GM19324 (cell line): ENCODE measurements around the gene FFAR1.

Experiments used
- ATAC-seq: cut with Tn5 transposase; IDR thresholded peaks from one replicate; pipeline ENCODE4 v1.9.1; 2021; ENCODE audit warnings: mild to moderate bottlenecking, moderate library complexity; ENCODE audit not compliant: unreplicated experiment, low FRiP score

FFAR1 gene, protein sequence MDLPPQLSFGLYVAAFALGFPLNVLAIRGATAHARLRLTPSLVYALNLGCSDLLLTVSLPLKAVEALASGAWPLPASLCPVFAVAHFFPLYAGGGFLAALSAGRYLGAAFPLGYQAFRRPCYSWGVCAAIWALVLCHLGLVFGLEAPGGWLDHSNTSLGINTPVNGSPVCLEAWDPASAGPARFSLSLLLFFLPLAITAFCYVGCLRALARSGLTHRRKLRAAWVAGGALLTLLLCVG (N-terminal part only)

DNA sequence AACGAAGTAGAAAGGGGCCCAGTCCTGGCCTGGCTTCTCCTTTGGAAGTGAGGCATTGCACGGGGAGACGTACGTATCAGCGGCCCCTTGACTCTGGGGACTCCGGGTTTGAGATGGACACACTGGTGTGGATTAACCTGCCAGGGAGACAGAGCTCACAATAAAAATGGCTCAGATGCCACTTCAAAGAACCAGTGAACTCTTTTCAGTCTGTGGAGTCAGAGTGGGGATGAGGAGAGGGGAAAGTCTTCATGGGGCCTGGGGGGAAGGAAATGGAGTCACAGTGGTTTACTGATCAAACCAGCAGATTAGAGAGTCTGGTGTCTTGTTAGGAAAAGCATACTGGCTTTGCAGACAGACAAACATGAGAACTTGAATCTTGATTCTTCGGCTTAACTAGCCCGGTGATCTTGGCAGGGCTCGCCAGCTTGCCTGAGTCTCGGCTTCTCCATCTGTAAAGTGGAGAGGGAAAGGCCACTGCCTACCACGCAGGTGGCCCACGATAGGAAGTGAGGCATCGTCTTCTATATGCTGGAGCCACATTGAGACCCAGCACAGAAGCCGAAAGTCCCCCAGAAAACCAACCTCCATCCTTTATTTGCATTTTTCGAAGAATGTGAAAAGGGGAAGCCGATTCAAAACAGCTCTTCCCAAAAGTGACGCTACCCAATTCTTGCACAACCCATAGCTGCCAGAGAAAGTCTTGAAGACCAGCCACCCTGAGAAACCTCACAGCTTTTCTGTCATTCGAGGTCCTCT lies at the start of gene FFAR1:
TSS of gene FFAR1 (plus strand) at position 732 of the 759 bp plus-strand sequence. CDS start 3,650 bp downstream, outside the sequence.
- peak; percentile 70 for ATAC-seq

DNA sequence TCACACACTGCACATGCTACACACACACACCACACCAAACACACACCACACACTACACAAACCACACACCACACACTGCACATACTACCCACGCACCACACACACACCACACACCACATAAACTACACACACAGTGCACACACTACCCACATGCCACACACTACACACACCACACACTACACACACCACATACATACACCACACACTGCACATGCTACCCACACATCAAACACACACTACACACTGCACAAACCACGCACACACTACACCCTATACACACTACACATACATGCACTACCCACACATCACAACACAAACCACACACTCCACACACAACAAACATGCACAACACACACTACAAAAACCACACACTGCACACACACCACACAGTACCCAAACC lies 49.8 kb upstream of the FFAR1 start:
- ATAC-seq = no peak

DNA sequence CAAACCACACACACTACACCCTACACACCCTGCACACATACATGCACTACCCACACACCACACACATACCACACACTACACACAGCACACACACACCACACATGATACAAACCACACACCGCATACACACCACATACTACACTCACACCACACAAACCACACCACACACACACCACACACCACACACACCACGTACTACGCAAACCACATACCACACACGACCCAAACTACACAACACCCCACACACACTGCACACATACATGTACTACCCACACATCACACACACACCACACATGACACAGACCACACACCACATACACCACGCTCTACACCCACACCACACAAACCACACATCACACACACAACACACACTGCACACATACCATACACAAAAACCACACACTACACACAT lies 49.1 kb upstream of the FFAR1 start:
- ATAC-seq = no peak

DNA sequence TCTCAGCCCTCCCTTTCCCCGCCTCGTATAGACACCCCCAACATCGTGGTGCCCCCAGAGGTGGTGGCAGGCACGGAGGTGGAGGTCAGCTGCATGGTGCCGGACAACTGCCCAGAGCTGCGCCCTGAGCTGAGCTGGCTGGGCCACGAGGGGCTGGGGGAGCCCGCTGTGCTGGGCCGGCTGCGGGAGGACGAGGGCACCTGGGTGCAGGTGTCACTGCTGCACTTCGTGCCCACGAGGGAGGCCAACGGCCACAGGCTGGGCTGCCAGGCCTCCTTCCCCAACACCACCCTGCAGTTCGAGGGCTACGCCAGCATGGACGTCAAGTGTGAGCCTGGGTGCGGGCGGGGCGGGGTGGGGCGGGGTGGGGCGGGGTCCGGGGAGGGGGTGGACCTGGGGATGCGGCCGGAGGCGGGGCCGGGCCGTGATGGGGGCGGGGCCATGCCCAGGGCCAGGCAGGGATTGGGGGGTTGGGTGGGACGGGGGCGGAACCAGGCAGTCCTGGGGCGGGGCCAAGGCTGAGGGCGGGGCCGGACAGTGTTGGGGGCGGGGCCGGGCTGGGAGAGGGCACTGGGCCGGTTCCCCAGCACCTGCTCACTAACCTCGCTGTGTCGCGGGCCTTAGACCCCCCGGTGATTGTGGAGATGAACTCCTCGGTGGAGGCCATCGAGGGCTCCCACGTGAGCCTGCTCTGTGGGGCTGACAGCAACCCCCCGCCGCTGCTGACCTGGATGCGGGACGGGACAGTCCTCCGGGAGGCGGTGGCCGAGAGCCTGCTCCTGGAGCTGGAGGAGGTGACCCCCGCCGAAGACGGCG lies 48.0 kb upstream of the FFAR1 start:
- no peak for ATAC-seq

DNA sequence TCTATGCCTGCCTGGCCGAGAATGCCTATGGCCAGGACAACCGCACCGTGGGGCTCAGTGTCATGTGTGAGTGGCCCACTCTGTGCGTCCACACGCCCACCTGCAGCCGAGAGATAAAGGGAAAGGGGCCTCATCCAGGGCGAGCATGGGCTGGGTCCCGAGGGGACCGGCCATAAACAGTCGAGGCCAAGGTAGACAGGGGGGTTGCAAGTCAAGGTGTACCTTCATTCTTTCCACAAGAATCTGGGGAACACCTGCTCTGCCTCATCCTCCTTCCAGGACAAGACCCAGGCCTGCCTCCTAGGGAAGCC lies 47.4 kb upstream of the FFAR1 start:
- no peak for ATAC-seq

DNA sequence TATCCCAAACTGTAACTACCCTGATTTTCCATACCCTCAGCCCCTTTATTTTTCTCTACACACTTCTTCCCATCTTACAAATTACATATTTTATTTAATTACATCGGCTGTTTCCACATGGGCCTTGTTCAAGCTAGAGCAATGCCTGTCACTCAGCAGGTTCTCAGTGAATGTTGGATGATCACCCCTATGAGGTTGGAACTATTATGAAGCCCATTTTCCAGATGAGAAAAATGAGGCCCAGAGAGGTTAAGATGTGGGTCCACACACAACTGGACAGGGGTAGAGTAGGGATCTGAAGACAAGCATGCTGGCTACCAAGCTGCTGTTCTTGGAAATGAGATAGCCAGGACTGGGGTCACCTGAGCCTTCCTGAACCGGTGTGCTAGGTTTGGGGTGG lies 45.7 kb upstream of the FFAR1 start:
- ATAC-seq = no peak

DNA sequence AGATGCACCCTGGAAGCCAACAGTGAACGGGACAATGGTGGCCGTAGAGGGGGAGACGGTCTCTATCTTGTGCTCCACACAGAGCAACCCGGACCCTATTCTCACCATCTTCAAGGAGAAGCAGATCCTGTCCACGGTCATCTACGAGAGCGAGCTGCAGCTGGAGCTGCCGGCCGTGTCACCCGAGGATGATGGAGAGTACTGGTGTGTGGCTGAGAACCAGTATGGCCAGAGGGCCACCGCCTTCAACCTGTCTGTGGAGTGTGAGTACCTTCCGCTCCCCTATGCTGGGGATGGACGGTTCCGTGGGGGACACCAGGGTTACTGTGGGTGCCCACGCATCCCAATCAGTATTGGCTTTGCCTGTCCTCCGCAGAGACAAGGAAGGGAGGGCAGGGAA lies 45.3 kb upstream of the FFAR1 start:
- ATAC-seq = no peak

DNA sequence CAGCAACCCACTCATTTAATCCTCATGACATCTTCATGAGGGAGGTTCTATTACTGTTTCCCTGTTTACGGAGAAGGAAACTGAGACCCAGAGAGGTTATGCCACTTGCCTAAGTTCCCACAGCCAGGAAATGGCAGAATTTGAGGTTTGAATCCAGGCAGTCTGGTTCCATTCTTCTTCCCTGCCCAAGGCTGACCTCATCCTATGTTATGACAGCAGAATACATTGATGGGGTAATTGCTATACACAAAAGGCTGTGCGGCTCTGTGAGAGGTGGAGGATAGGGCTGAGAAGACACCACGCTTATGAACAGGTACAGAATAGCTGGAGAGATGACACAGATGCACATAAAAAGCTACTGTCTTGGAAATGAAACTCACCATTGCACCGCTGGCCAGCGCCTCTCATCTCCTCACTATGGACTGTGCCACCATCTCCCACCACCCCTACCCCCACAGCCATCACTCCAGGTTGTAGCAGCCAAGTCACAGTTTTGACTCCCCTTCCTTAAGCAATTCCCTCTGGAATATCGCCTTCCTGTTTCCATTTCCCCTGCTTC lies 44.3 kb upstream of the FFAR1 start:
- no peak for ATAC-seq

DNA sequence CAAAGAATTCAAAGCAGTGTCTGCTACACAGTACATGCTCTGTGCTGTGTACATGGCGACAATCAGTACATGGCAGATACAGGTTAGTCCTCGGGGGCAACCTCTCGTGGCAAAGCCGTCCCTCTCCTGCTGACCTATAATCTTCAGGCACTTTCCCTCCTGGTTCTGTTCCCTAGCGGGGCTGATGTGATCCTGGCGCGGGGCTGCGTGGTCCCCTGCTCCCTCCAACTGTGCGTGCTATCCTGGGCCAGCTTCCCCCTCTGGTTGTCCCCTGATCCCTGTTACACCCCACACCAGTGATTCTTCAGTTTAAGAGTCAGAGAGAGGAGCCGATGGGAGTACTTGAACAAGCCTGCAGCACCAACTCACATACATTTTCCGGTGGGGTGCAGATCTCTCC lies 43.7 kb upstream of the FFAR1 start:
- no peak for ATAC-seq

DNA sequence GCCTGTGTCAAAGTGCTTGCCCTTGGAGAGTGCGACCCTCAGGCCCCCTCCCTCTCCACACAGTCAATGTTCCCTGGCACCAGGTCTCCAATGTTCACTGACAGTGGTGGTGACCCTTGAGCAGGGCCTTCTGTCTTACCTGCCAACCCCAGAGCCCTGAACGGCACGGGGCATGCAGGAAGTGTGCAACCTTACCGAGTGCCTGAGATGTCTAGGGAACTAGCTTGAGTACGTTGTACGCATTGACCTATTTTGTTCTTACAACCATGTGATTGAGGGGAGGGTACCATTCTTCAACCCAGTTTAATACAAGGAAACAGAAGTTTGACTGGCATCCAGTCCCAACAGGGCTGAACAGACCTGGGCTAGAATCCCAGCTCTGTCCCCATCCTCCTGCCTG lies 42.5 kb upstream of the FFAR1 start:
- ATAC-seq = no peak

DNA sequence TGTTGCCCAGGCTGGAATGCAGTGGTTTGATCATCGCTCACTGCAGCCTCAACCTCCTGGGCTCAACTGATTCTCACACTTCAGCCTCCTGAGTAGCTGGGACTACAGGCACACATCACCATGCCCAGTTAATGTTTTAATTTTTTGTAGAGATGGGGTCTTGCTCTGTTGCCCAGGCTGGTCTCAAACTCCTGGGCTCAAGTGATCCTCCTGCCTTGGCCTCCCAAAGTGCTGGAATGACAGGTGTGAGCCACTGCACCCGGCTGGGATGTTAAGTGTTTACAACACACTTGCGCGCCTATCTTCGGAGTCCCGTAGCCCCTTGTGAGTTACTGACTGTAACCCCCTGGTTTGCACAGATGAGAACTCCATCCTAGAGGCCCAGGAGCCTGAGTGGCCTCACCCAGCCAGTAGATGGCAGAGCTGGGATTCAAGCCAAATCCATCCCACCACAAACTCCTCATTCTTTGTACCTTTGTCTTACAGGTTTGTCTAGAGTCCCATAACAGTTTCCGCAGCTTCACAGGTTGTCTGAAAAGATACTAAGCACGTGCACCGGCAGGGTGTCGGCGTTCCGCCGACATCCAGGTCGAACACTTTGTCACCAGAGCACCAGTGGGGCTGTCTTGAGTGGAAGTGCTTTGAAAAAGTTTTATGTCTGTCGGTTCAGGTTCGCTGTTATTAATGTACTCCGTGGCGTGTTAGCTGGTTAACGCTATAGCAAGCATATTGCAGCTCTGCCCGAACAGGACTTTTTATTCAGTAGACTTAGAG lies 41.0 kb upstream of the FFAR1 start:
- no peak for ATAC-seq

DNA sequence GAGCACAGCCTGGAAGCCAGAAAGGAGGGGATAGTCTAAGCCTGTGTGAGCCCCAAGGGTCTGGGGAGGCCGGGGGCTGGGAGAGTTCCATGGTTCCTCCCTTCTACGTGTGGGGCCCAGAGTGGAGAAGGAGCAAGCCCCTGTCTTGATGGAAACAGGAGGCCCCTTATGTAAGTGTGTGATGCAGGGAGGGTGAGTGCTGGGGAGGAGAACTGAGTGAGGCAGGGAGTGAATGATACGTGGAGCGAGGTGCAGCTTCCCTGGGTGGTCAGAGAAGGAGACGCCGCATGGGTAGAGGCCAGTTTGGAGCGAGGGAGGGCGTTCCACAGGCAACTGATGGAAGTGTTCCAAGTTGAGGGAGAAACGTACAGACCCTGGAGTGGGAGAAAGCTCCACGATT lies 39.8 kb upstream of the FFAR1 start:
- no peak for ATAC-seq

DNA sequence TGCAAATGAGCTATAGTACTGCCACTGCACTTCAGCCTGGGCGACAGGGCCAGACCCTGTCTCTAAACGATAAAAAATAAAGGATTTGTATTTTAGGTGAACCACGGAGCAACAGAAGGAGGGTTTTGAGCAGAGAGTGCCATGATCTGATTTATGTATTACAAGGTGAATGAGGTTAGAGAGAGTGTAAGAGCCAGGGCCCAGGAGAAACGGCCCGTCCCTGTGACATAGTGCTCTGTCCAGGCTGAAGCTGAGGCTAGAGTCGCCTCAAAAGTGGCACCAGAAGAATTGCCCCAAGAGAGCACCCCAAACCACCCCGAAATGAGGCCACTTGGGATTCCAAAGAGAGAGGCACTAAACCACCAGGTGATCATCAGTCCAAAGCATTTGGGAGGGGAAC lies 38.8 kb upstream of the FFAR1 start:
- no peak for ATAC-seq

DNA sequence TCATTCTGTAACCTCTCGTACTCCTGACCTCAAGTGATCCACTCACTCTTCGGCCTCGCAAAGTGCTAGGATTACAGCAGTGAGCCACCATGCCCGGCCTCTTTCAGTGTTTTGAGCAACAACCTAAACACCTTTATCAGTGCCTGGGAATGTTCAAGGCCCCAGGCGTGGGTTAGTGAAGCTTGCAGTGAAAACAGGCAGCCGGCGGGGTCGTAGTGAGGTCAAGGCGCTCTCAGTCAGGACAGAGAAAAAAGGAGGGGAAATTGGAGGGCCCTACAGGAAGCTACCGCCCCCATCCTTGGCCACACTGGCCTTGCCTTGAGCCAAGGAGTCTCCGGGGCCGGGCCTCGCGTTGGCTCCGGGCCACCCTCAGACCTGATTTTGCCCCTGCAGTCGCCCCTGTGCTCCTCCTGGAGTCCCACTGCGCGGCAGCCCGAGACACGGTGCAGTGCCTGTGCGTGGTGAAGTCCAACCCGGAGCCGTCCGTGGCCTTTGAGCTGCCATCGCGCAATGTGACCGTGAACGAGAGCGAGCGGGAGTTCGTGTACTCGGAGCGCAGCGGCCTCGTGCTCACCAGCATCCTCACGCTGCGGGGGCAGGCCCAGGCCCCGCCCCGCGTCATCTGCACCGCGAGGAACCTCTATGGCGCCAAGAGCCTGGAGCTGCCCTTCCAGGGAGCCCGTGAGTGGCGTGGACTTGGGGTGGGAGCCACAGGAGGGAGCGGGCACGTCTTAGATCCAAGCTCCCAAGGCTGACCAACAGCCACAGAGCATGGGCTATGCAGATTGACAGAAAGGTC lies 38.0 kb upstream of the FFAR1 start:
- ATAC-seq = no peak

DNA sequence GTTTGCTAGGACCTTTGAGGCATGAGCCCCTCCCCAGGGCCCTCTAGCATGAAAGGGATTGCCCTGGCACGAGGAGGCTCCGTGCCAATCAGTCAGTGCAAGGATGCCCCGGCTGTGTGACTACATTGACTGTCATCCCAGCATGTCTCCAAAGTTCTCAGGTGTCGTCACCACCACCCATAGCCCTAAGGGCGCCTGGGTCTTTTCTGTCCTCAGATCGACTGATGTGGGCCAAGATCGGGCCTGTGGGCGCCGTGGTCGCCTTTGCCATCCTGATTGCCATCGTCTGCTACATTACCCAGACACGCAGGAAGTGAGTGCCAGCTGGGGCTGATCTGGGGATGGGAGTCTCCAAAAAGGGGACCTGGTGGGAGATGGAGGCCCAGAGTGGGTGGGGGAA lies 37.4 kb upstream of the FFAR1 start:
- no peak for ATAC-seq

DNA sequence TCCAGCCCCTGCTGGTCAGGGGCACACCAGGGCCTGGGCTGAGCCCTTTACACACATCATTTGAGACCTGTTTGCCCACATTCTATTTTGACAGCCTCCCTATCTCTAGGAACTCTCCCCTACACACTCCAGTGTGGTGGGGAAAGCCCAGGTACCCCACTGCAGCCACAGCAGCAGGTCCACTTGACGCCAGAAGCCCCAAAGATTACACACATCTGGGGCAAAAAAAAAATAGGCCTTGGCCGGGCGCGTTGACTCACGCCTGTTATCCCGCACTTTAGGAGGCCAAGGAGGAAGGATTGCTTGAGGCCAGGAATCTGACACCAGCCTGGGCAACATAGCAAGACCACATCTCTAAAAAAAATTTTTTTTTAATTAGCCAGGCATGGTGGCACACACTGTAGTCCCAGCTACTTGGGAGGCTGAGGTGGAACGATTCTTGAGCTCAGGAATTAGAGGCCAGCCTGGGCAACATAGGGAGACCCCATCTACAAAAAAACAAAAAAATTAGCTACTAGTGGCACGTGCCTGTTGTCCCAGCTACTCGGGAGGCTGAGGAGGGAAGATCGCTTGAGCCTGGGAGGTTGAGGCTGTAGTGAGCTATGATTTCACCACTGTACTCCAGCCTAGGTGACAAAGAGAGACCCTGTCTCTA lies 36.8 kb upstream of the FFAR1 start:
- ATAC-seq = no peak

DNA sequence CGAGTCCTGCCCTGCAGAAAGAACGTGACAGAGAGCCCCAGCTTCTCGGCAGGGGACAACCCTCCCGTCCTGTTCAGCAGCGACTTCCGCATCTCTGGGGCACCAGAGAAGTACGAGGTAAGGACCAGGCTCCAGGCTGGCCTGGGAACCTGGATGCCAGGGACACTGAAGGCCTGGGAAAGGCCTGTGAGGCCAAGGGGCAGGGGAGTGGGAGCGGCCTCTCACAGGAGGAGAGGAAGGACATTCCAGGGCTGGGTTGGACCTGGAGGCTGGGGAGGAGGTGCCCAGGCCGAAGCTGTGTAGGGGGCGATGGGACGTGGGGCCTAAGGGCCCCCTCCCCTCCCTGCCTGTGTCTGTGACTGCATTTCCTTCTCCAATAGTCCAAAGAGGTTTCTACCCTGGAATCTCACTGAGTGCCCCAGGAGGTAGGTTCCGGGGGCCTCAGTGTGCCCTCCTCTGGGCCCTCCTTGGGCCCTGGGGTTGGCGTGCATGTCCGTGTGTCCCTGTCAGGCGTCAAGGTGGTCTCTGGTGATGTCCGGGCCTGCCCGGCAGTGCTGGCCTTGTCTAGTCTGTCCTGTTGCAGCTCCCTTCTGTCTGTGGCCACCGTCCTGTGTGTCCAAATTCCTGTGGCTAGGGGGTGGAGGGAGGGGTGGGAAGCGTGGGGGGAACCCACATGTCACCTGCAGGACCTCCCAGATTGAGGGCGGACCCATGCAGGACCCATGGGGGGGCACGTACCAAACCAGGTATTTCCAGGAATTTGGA lies 35.6 kb upstream of the FFAR1 start:
- ATAC-seq = no peak

DNA sequence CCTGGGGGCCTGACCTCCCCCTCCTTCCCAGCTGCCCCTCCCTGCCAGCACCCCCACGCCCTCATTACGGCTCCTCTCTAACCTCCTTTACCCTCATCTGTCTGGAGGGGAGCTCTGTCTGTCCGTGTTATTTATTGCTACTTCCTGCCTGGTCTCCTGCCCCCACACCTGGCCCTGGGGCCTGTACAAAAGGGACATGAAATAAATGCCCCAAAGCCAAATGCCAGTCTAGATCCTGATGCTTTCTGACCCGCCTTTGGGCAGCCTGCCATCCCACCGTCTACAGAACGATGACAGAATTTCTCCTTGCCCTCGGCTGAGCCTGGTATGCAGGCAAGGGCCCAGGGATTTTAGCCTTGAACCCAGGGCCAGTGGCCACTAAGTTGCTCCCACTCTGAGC lies 34.1 kb upstream of the FFAR1 start:
- no peak for ATAC-seq

DNA sequence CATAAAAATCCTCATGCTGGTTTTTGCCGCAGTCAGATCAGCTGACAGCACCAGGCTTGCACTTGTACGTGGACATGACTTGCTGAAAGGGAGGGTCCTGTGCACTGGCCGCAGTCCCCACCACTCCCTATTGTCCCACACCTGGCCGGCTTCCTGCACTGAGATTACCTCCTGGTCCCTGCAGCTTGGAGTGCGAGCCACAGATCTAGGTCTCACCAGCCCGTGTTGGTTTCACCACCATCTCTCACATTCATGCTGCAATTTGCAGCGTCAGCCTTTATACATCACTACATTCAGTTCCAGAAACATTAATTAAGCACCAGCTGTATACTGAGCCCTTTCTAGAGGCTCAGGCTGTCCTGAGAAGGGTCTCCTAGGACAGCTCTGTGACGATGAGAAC lies 33.7 kb upstream of the FFAR1 start:
- ATAC-seq = no peak
